Measurements from ENCODE around the gene PODN.

The PODN gene, protein sequence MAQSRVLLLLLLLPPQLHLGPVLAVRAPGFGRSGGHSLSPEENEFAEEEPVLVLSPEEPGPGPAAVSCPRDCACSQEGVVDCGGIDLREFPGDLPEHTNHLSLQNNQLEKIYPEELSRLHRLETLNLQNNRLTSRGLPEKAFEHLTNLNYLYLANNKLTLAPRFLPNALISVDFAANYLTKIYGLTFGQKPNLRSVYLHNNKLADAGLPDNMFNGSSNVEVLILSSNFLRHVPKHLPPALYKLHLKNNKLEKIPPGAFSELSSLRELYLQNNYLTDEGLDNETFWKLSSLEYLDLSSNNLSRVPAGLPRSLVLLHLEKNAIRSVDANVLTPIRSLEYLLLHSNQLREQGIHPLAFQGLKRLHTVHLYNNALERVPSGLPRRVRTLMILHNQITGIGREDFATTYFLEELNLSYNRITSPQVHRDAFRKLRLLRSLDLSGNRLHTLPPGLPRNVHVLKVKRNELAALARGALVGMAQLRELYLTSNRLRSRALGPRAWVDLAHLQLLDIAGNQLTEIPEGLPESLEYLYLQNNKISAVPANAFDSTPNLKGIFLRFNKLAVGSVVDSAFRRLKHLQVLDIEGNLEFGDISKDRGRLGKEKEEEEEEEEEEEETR

DNA sequence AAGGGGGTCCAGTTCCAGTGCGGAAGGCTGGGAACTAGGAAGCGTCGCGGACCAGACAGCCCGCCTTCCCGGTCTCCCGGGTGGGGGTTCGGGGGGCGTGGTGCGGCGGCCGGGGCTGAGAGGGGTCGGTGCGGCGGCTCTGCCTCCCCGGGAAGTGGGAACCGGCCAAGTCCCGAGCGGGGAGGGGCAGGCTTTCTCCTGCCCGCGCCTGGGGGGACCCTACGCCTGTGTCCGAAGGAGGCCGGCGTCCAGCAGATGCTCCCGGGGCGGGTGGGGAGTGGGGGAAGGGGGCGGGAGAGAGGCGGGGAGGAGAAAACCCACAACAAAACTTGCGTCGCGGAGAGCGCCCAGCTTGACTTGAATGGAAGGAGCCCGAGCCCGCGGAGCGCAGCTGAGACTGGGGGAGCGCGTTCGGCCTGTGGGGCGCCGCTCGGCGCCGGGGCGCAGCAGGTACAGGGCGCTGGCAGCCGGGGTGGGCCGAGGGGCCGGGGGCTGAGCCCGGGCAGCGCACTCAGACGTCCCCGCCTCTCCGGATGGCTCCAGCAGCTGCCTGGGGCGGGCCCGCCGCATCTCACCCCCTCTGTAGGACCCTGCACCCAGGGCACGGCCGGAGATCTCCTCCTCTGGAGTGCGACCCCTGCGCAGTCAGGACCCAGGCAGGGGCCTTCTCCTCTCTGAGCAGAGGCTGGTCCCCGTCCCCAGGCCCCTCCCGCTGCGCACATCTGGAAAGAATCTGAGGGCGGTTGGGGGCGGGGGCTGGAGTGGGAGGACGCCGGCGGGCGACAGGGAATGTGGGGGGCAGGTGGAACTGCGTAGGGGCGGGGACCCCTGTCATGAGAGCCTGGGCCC lies at the start of gene PODN:
TSS of gene PODN (plus strand) at position 355 of the 849 bp plus-strand sequence. CDS start 7,643 bp downstream, outside the sequence.
- Mint-ChIP-seq H3K4me3 (peak within 1 kb of the TSS; percentile 60), H3K27ac (no peak within 1 kb of the TSS), H3K4me1 (ENCODE audit: low read depth) (peaks cover 7% of the 10 kb centered on the region), H3K27me3 (peaks cover 55% of the 10 kb centered on the region), H3K36me3 (ENCODE audit: low read depth) (no peaks in the 10 kb centered on the region), H3K9me3 (no peaks in the 10 kb centered on the region)
- no peak for DNase-seq

DNA sequence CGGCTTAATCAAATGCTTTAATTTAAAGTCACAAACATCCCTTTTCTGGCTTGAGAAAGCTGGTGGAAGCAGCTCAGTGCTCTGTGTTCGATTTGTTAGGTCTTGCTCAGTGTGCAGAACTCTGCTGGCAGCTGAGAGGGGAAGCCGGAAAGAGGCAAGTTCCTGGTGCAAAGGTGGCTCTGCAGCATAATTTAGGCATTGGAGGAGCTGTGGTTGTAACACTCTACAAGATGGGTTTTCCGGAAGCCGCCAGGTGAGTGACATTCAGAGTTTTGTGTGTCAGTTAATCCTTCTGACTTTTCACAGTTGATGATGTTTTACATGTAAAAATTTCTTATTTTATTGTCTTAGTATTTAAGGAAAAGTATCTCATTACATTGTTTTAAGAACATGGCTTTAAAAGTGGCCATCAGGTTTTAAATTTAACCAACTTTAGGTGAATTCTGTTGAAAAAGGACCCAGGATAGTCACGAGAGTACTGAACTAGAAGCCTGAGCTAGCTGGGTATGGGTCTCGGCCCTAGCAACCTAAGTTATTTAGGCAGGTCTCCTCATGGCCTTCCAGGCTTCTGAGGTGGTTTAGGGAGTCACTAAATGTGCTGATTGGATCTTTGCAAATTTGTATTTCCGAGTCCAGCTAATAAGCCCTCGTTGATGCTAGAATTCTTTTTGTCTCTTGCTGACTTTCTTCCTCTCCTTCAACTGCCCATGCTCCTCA lies 47.1 kb upstream of the PODN start:
- Mint-ChIP-seq H3K4me3 (peak overlapping the region; percentile 88), H3K36me3 (ENCODE audit: low read depth) (peaks cover 29% of the 10 kb centered on the region), H3K4me1 (ENCODE audit: low read depth) (peaks cover 34% of the 10 kb centered on the region), H3K9me3 (no peaks in the 10 kb centered on the region), H3K27me3 (no peaks in the 10 kb centered on the region), H3K27ac (peak overlapping the region; percentile 80)
- DNase-seq, result peak; percentile 71

DNA sequence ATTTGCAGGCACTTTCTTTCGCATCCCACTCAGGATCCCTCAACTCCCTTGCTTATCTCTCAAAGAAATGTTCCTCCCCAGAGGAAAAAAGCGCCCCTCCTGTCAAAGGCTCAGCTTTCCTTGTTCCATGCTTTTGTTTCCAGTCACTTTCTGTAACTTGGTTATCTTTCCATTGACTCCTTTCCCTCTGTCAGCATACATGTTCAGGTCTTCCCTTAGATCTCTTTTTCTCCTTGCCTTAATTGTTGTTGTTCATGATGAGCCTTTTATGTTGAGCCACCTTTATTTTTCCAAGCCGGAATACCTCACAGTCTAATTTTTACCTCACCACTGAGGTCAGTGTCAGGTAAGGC lies 46.5 kb upstream of the PODN start:
- Mint-ChIP-seq H3K4me1 (ENCODE audit: low read depth) (peaks cover 34% of the 10 kb centered on the region), H3K27me3 (no peaks in the 10 kb centered on the region), H3K36me3 (ENCODE audit: low read depth) (peaks cover 29% of the 10 kb centered on the region), H3K4me3 (peak overlapping the region; percentile 88), H3K27ac (peak overlapping the region; percentile 80), H3K9me3 (no peaks in the 10 kb centered on the region)
- no peak for DNase-seq

DNA sequence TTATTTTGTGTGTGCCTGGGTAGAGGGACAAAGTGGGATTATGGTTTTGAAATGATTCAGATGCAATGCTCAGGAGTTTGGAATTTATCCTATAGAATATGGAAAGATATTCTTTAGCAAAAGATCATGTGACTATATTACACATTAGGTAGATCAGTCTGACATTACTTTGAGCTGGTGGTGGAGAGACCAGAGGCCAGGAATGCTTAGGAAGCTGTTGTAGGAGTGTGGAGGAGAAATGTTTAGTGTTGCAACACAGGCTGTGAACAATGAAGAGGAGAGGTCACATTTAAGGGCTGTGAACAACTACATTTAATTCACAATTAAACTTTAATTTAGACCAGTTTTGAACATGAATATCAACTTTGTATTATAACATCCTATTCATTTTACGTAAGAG lies 45.3 kb upstream of the PODN start:
- H3K27ac Mint-ChIP-seq, result no peak overlapping the region
- H3K4me1 Mint-ChIP-seq (ENCODE audit: low read depth), result peaks cover 36% of the 10 kb centered on the region
- H3K9me3 Mint-ChIP-seq, result no peaks in the 10 kb centered on the region
- no peak overlapping the region for H3K4me3 Mint-ChIP-seq
- H3K36me3 Mint-ChIP-seq (ENCODE audit: low read depth), result peaks cover 32% of the 10 kb centered on the region
- H3K27me3 Mint-ChIP-seq, result no peaks in the 10 kb centered on the region
- DNase-seq, result no peak

DNA sequence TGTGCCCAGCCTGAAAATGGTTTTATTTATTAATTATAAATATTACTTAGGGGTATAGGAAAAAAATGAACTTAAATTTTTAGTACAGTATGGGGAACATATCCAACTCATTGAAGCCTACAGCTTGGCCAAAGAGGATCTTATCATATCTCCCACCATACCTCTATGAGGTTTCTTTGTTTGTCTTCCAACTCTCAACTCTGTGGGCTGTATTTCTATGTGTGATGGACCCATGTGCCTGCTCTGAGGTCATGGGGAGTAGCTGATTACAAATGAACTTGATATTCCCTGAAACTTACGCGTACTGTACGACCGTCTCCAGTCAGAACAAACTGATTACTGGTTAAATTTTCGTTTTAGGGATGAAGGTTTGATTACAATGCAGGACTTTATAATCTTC lies 41.4 kb upstream of the PODN start:
- H3K27ac Mint-ChIP-seq, result no peak overlapping the region
- H3K9me3 Mint-ChIP-seq, result no peaks in the 10 kb centered on the region
- peaks cover 24% of the 10 kb centered on the region for H3K36me3 Mint-ChIP-seq (ENCODE audit: low read depth)
- H3K4me3 Mint-ChIP-seq, result no peak overlapping the region
- no peaks in the 10 kb centered on the region for H3K27me3 Mint-ChIP-seq
- H3K4me1 Mint-ChIP-seq (ENCODE audit: low read depth), result peaks cover 30% of the 10 kb centered on the region
- DNase-seq, result no peak

DNA sequence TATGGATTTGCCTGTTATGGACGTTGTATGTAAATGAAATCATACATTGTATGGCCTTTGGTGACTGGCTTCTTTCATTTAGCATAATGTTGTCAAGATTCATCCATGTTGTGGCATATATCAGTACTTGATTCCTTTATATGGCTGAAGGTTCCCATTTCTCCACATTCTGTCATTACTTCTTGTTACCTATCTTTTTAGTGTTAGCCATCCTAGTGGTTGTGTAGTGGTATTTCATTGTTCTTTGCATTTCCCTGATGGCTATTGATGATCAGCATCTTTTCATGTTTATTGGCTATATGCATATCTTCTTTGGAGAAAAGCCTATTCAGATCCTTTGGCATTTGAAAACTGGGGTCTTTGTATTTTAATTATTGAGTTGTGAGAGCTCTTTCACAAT lies 39.8 kb upstream of the PODN start:
- Mint-ChIP-seq H3K36me3 (ENCODE audit: low read depth) (peaks cover 18% of the 10 kb centered on the region), H3K4me1 (ENCODE audit: low read depth) (peaks cover 17% of the 10 kb centered on the region), H3K27ac (no peak overlapping the region), H3K4me3 (no peak overlapping the region), H3K9me3 (no peaks in the 10 kb centered on the region), H3K27me3 (no peaks in the 10 kb centered on the region)
- DNase-seq, result no peak

DNA sequence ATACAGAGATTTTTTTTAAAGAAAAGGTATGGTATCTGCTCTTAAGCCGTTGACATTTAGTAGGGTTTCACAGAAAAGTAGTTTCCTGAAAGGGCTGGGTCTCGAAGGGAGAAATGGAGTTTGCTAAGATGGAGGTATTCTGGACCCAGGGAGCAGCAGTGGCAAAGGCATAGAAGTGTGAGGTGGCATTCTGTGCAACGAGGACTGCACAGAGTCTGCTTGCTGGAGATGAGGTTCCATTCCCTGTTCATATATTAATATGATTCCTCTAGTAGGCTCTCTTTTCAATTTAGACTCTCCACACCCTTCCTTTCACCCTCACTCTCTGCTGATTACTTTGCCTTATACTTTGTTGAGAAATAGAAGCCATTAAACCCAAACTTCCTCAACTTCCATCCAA lies 38.5 kb upstream of the PODN start:
- H3K27ac Mint-ChIP-seq, result no peak overlapping the region
- peaks cover 21% of the 10 kb centered on the region for H3K36me3 Mint-ChIP-seq (ENCODE audit: low read depth)
- no peaks in the 10 kb centered on the region for H3K9me3 Mint-ChIP-seq
- no peak for DNase-seq
- H3K27me3 Mint-ChIP-seq, result no peaks in the 10 kb centered on the region
- H3K4me1 Mint-ChIP-seq (ENCODE audit: low read depth), result peaks cover 18% of the 10 kb centered on the region
- no peak overlapping the region for H3K4me3 Mint-ChIP-seq

DNA sequence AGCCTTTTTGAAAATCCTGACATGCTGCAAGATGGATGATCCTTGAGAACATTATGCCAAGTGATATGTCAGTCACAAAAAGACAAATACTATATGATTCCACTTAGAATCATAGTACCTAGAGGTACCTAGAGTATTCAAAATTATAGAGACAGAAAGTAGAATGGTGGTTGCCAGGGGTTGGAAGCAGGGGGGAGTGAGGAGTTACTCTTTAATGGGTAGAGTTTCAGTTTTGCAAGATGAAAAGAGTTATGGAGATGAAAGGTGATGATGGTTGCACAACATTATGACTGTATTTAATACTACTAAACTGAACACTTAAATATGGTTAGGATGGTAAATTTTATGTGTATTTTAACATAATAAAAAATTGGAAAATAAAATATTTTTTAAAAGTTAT lies 37.9 kb upstream of the PODN start:
- H3K27me3 Mint-ChIP-seq, result no peaks in the 10 kb centered on the region
- H3K4me1 Mint-ChIP-seq (ENCODE audit: low read depth), result peaks cover 15% of the 10 kb centered on the region
- no peak overlapping the region for H3K4me3 Mint-ChIP-seq
- H3K9me3 Mint-ChIP-seq, result no peaks in the 10 kb centered on the region
- no peak overlapping the region for H3K27ac Mint-ChIP-seq
- DNase-seq, result no peak
- peaks cover 20% of the 10 kb centered on the region for H3K36me3 Mint-ChIP-seq (ENCODE audit: low read depth)

DNA sequence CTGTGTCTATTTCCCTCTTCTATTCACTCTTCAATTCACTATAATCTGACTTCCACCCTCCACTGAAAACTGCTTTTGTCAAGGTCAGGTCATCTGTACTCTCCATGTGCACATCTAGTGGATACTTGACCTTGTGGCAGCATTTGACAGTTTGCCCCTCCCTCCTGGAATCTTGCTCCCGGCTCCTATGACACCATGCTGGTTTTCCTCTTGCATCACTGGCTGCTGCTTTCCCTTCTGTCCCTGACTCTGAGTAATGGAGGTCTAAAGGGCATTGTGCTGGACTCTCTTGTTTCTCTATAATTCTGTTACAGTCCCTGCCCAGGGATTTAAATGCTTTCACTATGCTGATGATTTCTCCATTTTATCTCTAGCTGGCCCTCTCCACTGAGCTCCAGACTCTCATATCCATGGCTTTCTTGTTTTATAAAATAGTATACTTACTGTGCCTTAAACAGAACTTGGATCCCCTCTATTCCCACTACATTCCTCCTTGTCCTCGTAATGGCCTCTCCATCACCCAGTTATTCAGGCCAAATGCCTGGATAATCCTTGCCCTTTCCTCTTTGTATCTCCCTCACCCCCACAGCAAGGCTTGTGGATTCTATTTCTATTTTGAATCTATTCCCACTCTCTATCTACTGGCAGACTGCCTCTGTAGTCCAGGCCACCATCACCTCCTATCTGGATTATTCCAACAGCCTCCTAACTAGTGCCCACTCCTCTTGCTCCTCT lies 36.8 kb upstream of the PODN start:
- no peak for DNase-seq
- Mint-ChIP-seq H3K27me3 (no peaks in the 10 kb centered on the region), H3K36me3 (ENCODE audit: low read depth) (peaks cover 23% of the 10 kb centered on the region), H3K27ac (no peak overlapping the region), H3K4me3 (no peak overlapping the region), H3K4me1 (ENCODE audit: low read depth) (peaks cover 13% of the 10 kb centered on the region), H3K9me3 (no peaks in the 10 kb centered on the region)

DNA sequence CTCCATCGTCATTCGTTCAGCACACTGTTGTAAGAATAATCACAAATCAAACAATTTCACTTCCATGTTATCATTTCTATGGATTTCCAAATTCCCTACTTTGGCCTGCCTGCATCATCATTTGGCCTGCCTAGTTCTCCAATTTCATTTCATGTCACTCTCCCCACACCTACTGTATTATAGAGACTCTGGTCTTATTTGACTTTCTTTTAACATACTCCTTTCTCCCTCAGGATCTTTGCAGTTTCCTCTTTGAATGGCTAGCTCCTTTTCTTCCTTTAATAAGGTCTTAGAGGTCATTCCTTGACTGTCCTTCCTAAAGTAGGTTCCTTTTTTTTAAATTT lies 36.3 kb upstream of the PODN start:
- Mint-ChIP-seq H3K4me1 (ENCODE audit: low read depth) (peaks cover 11% of the 10 kb centered on the region), H3K4me3 (no peak overlapping the region), H3K9me3 (no peaks in the 10 kb centered on the region), H3K36me3 (ENCODE audit: low read depth) (peaks cover 24% of the 10 kb centered on the region), H3K27me3 (no peaks in the 10 kb centered on the region), H3K27ac (no peak overlapping the region)
- no peak for DNase-seq

DNA sequence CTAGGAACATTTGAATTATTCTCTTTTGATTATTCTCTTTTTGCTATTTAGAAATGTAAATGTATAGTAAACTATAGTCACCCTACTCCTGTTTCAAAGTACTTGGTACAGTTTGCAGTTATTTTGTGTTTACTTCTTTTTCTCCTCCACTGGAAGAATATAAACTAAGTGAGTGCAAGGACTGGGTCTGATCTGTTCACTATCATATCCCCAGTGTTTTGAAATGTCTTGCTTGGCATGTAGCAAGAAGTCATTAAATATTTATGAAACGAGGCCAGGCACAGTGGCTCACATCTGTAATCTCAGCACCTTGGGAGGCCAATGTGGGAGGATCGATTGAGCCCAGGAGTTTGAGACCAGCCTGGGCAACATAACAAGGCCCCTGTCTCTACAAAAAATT lies 35.8 kb upstream of the PODN start:
- Mint-ChIP-seq H3K4me3 (no peak overlapping the region), H3K27me3 (no peaks in the 10 kb centered on the region), H3K36me3 (ENCODE audit: low read depth) (peaks cover 25% of the 10 kb centered on the region), H3K27ac (no peak overlapping the region), H3K9me3 (no peaks in the 10 kb centered on the region), H3K4me1 (ENCODE audit: low read depth) (peaks cover 11% of the 10 kb centered on the region)
- DNase-seq, result no peak

DNA sequence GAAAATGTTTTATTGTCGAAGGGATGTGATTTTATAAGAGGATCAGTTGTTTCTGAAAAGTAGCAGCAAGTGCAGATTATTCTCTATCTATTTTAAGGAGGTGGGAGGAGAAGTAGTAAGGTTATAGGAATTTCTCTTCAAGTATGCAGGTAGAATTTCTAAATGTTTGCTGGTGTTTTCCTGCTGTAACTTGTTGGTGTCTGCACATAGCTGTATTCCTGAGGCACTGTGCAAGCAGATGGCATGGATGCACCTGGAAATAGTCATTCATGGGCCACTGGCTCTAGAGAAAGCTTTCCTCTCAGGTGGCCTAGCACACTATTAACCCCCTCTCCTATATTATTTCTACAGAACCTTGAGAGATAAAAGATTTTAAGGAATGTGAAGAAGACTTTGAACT lies 30.3 kb upstream of the PODN start:
- DNase-seq, result no peak
- Mint-ChIP-seq H3K36me3 (ENCODE audit: low read depth) (peaks cover 39% of the 10 kb centered on the region), H3K27me3 (no peaks in the 10 kb centered on the region), H3K4me3 (no peak overlapping the region), H3K4me1 (ENCODE audit: low read depth) (peaks cover 4% of the 10 kb centered on the region), H3K27ac (no peak overlapping the region), H3K9me3 (no peaks in the 10 kb centered on the region)

DNA sequence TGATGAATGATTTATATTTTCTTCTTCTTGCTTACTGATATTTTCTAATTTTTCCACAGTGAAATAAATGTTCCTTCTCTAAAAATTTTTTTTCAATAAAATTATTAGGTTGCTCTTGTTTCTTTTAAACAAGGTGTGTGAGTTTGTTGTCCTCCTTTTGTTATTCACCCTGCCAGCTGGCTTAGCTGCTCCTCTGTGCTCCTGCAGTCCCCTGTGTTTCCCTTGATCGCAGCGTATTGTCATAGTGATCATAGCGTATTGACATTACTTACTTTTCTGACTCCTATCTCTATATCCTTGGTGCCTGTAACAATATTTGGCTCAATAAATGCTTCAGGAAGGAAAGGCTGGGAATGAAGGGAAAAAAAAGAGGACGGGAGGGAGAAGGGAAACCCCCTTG lies 24.9 kb upstream of the PODN start:
- Mint-ChIP-seq H3K27me3 (no peaks in the 10 kb centered on the region), H3K27ac (no peak overlapping the region), H3K9me3 (no peaks in the 10 kb centered on the region), H3K4me3 (no peak overlapping the region), H3K4me1 (ENCODE audit: low read depth) (no peaks in the 10 kb centered on the region), H3K36me3 (ENCODE audit: low read depth) (peaks cover 40% of the 10 kb centered on the region)
- no peak for DNase-seq

DNA sequence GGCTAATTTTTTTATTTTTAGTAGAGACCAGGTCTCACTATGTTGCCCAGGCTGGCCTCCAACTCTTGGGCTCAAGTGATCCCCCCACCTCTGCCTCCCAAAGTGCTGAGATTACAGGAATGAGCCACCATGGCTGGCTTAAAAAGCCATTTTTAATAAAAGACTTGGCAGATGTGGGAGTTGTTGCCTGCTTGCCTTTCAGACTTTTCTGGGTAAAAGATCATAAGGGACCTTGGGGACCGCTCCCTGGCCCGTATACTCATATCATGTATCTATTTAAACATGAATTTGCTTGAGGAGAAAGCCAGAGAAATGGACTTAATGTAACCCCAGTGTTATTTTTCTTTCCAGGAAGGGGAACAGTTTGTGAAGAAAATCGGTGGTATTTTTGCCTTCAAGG lies 23.4 kb upstream of the PODN start:
- H3K4me3 Mint-ChIP-seq, result no peak overlapping the region

More for the DNA sequence above, 23.4 kb upstream of the PODN start:
- Mint-ChIP-seq H3K27ac (no peak overlapping the region), H3K36me3 (ENCODE audit: low read depth) (peaks cover 38% of the 10 kb centered on the region), H3K9me3 (no peaks in the 10 kb centered on the region), H3K4me1 (ENCODE audit: low read depth) (no peaks in the 10 kb centered on the region), H3K27me3 (no peaks in the 10 kb centered on the region)
- DNase-seq, result no peak
